Endothelial cell of hepatic sinusoid (primary cell): ENCODE results near the gene CABP4.

Experiments
- in situ Hi-C: cut with HindIII; loops from 2 replicates; pipeline ENCODE4 v1.10.0; 2017; ENCODE audit warnings: low sequenced_read_pairs

Gene CABP4

GRCh38 chr11:67507242-67507863 is 52.2 kb downstream of the CABP4 start:
- in situ Hi-C loops: no loop called here

DNA sequence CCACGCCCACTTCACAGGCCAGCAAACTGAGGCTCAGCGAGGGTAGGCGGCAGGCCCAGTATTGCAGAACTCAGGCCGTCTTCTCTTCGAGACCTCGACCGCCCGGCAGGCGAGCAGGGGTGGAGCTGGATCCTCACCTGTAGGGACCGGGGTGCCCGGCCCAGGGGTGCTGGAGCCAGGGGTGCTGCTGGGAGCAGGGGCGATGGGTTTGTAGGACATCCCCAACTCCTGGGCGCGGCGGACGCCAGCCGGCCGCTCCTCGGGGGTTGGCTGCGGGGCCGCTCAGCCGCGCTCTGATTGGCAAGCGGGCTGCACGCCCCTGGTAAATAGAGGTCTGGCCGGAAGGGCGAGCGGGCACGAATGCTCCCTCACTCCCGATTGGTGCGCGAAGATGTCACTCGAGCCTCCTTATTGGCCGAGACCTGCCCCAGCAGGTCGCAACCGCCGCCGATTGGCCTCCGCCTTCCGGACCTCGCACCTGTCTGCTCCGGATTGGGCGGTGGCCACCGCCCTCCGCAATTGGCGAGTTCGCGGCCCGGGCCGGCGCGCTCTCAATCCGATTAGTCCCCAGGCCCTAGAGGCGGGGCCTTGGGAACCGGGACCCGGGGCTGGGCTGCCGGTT is 52.8 kb downstream of the CABP4 start, which contains the start of gene CDK2AP2:
Gene CDK2AP2 (minus strand): TSS at position 299 of the 622 bp plus-strand sequence. CDS start 80 bp downstream, at position 219.
- in situ Hi-C loops: no loop called here

GRCh38 chr11:67508486-67509121 is 53.5 kb downstream of the CABP4 start:
- in situ Hi-C loops: no loop called here

- in situ Hi-C loops: no loop called here
Observed at GRCh38 chr11:67510023-67510345, 54.8 kb downstream of the CABP4 start.
